Caco-2 (cell line): ENCODE results near the gene SMIM36. TPM values are rescaled to one million over a fixed set of nuclear protein-coding genes. Genes with fewer than 3 reads are reported as not detected.
"Not testable (repeated sequence)": the region's sequence is repeated elsewhere in the genome, so short reads cannot be mapped to it uniquely, and the experiment has no call there.

Experiments
- BruUV-seq: library from RNA; stranded (reverse); fragments of 400-500 nt; replicated peaks from 2 replicates; lab custom pipeline; 2021; lab: Mats Ljungman, UMichigan
- CTCF ChIA-PET: fragments of 300-600 bp; sonication (Branson Sonifier 250); formaldehyde crosslinking; loops from one replicate; lab custom pipeline; 2022; ENCODE audit warnings: antibody characterized with exemption; lab: Charles Lee
- POLR2A ChIA-PET: fragments of 300-600 bp; sonication (Branson Sonifier 250); formaldehyde crosslinking; loops from one replicate; lab custom pipeline; 2022; ENCODE audit warnings: antibody characterized with exemption; lab: Charles Lee
- DNase-seq, 2 experiments: peaks; one replicate each; pipeline versions ENCODE4 v3.0.0 to v3.0.0-alpha.2; 2020 to 2022
- H3K27me3 ChIP-seq: replicated peaks from 2 replicates; pipeline ENCODE4 v1.6.0; 2011; ENCODE audit warnings: low read length; ENCODE audit not compliant: control insufficient read depth, insufficient read depth
- H3K36me3 ChIP-seq: 2 replicates; pipeline ENCODE4 v1.5.1; 2011; ENCODE audit warnings: low read length; ENCODE audit not compliant: control insufficient read depth, insufficient read depth
- H3K4me1 ChIP-seq: fragments of 250-450 bp; sonication (Bioruptor Pico); 2 replicates; pipeline ENCODE4 v1.5.1; 2020; ENCODE audit warnings: mild to moderate bottlenecking
- H3K4me3 ChIP-seq: 2 replicates; pipeline ENCODE4 v1.5.1; 2011; ENCODE audit warnings: low read depth, mild to moderate bottlenecking, control low read depth, low read length
- H3K9me3 ChIP-seq: fragments of 250-450 bp; sonication (Bioruptor Pico); 2 replicates; pipeline ENCODE4 v1.5.1; 2020; ENCODE audit warnings: mild to moderate bottlenecking, moderate library complexity
- H3K27ac Mint-ChIP-seq: one replicate; pipeline ENCODE4 v1.8.0; 2022; ENCODE audit warnings: mixed read lengths; ENCODE audit not compliant: unreplicated experiment
- H3K27me3 Mint-ChIP-seq: one replicate; pipeline ENCODE4 v1.8.0; 2022; ENCODE audit warnings: mixed read lengths; ENCODE audit not compliant: insufficient read depth, unreplicated experiment
- H3K36me3 Mint-ChIP-seq: one replicate; pipeline ENCODE4 v1.8.0; 2022; ENCODE audit warnings: mild to moderate bottlenecking, mixed read lengths; ENCODE audit not compliant: insufficient read depth, unreplicated experiment
- H3K4me1 Mint-ChIP-seq: one replicate; pipeline ENCODE4 v1.8.0; 2022; ENCODE audit warnings: low read depth, mixed read lengths; ENCODE audit not compliant: unreplicated experiment
- H3K4me3 Mint-ChIP-seq: one replicate; pipeline ENCODE4 v1.8.0; 2022; ENCODE audit warnings: mild to moderate bottlenecking, moderate library complexity, mixed read lengths; ENCODE audit not compliant: unreplicated experiment
- H3K9me3 Mint-ChIP-seq: one replicate; pipeline ENCODE4 v1.8.0; 2022; ENCODE audit warnings: mixed read lengths; ENCODE audit not compliant: unreplicated experiment
- CTCF ChIP-seq, 2 experiments: fragments of 200-600 bp in 1 of 2; IDR thresholded peaks; 1 replicate in 1 of 2; 2 replicates in 1 of 2; pipeline versions ENCODE4 v1.5.1 to v1.8.0; 2011 to 2022; ENCODE audit warnings: antibody characterized with exemption in 1 of 2, control low read depth in 1 of 2, inconsistent platforms in 1 of 2, low read depth in 1 of 2, low read length in 1 of 2, mild to moderate bottlenecking in 1 of 2, moderate library complexity in 1 of 2; ENCODE audit not compliant: insufficient read depth in 1 of 2, severe bottlenecking in 1 of 2, unreplicated experiment in 1 of 2
- intact Hi-C: fragments of 100-400 bp; cut with micrococcal nuclease; formaldehyde crosslinking; loops from one replicate; pipeline ENCODE4 v1.10.0; 2022; ENCODE audit not compliant: unreplicated experiment
- total RNA-seq: library from RNA; stranded (reverse); gene quantifications from 2 replicates; pipeline ENCODE4 v1.2.3, GENCODE V29; 2022

The SMIM36 gene
- total RNA-seq, 1 experiment from 2014 or later: not detected

- DNase-seq: peak; percentile 72 to 84
- BruUV-seq: no TSS peak
- Mint-ChIP-seq H3K27ac (no peak overlapping the region), H3K36me3 (no peaks in the 10 kb centered on the region), H3K27me3 (no peaks in the 10 kb centered on the region), H3K9me3 (peaks cover 9% of the 10 kb centered on the region), H3K4me1 (peaks cover 8% of the 10 kb centered on the region), H3K4me3 (no peak overlapping the region)
- H3K4me3 ChIP-seq: no peak overlapping the region
- TF ChIP-seq CTCF (IDR thresholded peaks at IDR 0.05; ENCODE audit: insufficient read depth in 1 of 2, low read depth in 1 of 2, low read length in 1 of 2, severe bottlenecking in 1 of 2, unreplicated experiment in 1 of 2): peak; percentile 89 to 96
- POLR2A ChIA-PET: no interaction called here
- no peaks in the 10 kb centered on the region for H3K9me3 ChIP-seq
- H3K4me1 ChIP-seq: peaks cover 6% of the 10 kb centered on the region; the same call in 1 of the 2 replicates
- CTCF ChIA-PET: interaction anchor here (0.8 to 1.2 kb wide), 11 partner anchors 10 to 166 kb away, joined by 3 to 9 read pairs (median 4); no protein-coding TSS in a partner anchor
- H3K27me3 ChIP-seq: no peaks in the 10 kb centered on the region
- H3K36me3 ChIP-seq: no peaks in the 10 kb centered on the region
- intact Hi-C loops: loop anchor here (1.0 to 10.0 kb wide), 7 partner anchors 81 to 521 kb away; partner anchors contain the start of gene MMD
Observed at GRCh38 chr17:55513885-55514590, 2.8 kb upstream of the SMIM36 start.

GRCh38 chr17:55507669-55508068, 3.6 kb downstream of the SMIM36 start:
- H3K9me3 ChIP-seq, H3K27me3 ChIP-seq, H3K4me3 ChIP-seq, intact Hi-C loops, H3K36me3 Mint-ChIP-seq, POLR2A ChIA-PET, H3K4me1 Mint-ChIP-seq, H3K36me3 ChIP-seq, H3K4me3 Mint-ChIP-seq, CTCF ChIA-PET, DNase-seq, BruUV-seq, H3K27ac Mint-ChIP-seq, H3K4me1 ChIP-seq, H3K27me3 Mint-ChIP-seq: not testable (repeated sequence)
- H3K9me3 Mint-ChIP-seq: peaks cover 19% of the 10 kb centered on the region

- intact Hi-C loops, CTCF ChIA-PET, H3K27me3 ChIP-seq, H3K4me1 Mint-ChIP-seq, H3K36me3 ChIP-seq, H3K27me3 Mint-ChIP-seq, H3K4me3 ChIP-seq, H3K4me3 Mint-ChIP-seq, H3K27ac Mint-ChIP-seq, DNase-seq, H3K9me3 ChIP-seq, H3K36me3 Mint-ChIP-seq, H3K9me3 Mint-ChIP-seq, POLR2A ChIA-PET, BruUV-seq, H3K4me1 ChIP-seq: not testable (repeated sequence)
Observed at GRCh38 chr17:55501626-55502025, 9.6 kb downstream of the SMIM36 start.

- Mint-ChIP-seq H3K27me3 (no peaks in the 10 kb centered on the region), H3K27ac (no peak overlapping the region), H3K4me1 (peaks cover 19% of the 10 kb centered on the region), H3K36me3 (no peaks in the 10 kb centered on the region), H3K9me3 (no peaks in the 10 kb centered on the region), H3K4me3 (no peak overlapping the region)
- Histone ChIP-seq H3K4me3 (no peak overlapping the region), H3K27me3 (no peaks in the 10 kb centered on the region), H3K9me3 (no peaks in the 10 kb centered on the region), H3K36me3 (no peaks in the 10 kb centered on the region), H3K4me1 (peaks cover 20% of the 10 kb centered on the region)
- BruUV-seq: no TSS peak
- DNase-seq: no peak
- TF ChIP-seq CTCF (IDR thresholded peaks at IDR 0.05; ENCODE audit: insufficient read depth in 1 of 2, low read depth in 1 of 2, low read length in 1 of 2, severe bottlenecking in 1 of 2, unreplicated experiment in 1 of 2): no peak
- CTCF ChIA-PET: interaction anchor here (1.0 kb wide), 1 partner anchor 10 kb away, joined by 3 read pairs; no protein-coding TSS in a partner anchor
- intact Hi-C loops: no loop called here
- POLR2A ChIA-PET: no interaction called here
Observed at GRCh38 chr17:55500103-55500502, 11.1 kb downstream of the SMIM36 start.
